MM.1S (cell line): Measurements from ENCODE around the gene DCTN2.
"Not testable (repeated sequence)": the region's sequence is repeated elsewhere in the genome, so short reads cannot be mapped to it uniquely, and the experiment has no call there.

Experiments used
- DNase-seq: peaks from one replicate; pipeline ENCODE4 v3.0.0-alpha.2; 2015
- H2AFZ ChIP-seq: fragments of 300-600 bp; sonication (generic); 2 replicates; pipeline ENCODE4 v1.6.0; 2016; ENCODE audit warnings: antibody characterized with exemption, low read length
- H3F3A ChIP-seq: fragments of 300-600 bp; sonication (generic); 2 replicates; pipeline ENCODE4 v1.6.1; 2016; ENCODE audit warnings: mild to moderate bottlenecking, antibody characterized with exemption, low read length, moderate library complexity, mixed read lengths; ENCODE audit not compliant: insufficient read depth
- H3K27ac ChIP-seq: fragments of 300-600 bp; sonication (generic); 2 replicates; pipeline ENCODE4 v1.5.1; 2016; ENCODE audit warnings: mild to moderate bottlenecking, low read length
- H3K27me3 ChIP-seq: fragments of 300-600 bp; sonication (generic); replicated peaks from 2 replicates; pipeline ENCODE4 v1.6.0; 2016; ENCODE audit warnings: low read length; ENCODE audit not compliant: insufficient read depth
- H3K36me3 ChIP-seq: fragments of 300-600 bp; sonication (generic); replicated peaks from 2 replicates; pipeline ENCODE4 v1.6.1; 2016; ENCODE audit warnings: mild to moderate bottlenecking, low read length, mixed read lengths; ENCODE audit not compliant: insufficient read depth
- H3K4me1 ChIP-seq: fragments of 300-600 bp; sonication (generic); 2 replicates; pipeline ENCODE4 v1.6.1; 2016; ENCODE audit warnings: low read length, mixed read lengths
- H3K4me2 ChIP-seq: fragments of 300-600 bp; sonication (generic); 2 replicates; pipeline ENCODE4 v1.6.0; 2016; ENCODE audit warnings: low read depth, low read length
- H3K4me3 ChIP-seq: fragments of 300-600 bp; sonication (generic); 2 replicates; pipeline ENCODE4 v1.5.1; 2016; ENCODE audit warnings: low read length, mixed read lengths
- H3K79me2 ChIP-seq: fragments of 300-600 bp; sonication (generic); 2 replicates; pipeline ENCODE4 v1.6.1; 2016; ENCODE audit warnings: mixed run types, low read length, mixed read lengths
- H3K9ac ChIP-seq: fragments of 300-600 bp; sonication (generic); 2 replicates; pipeline ENCODE4 v1.6.1; 2016; ENCODE audit warnings: low read length, mixed read lengths
- H3K9me2 ChIP-seq: fragments of 300-600 bp; sonication (generic); replicated peaks from 2 replicates; pipeline ENCODE4 v1.6.1; 2016; ENCODE audit warnings: mild to moderate bottlenecking, low read length, mixed read lengths; ENCODE audit not compliant: insufficient read depth
- H3K9me3 ChIP-seq: fragments of 300-600 bp; sonication (generic); replicated peaks from 2 replicates; pipeline ENCODE4 v1.6.1; 2016; ENCODE audit warnings: mild to moderate bottlenecking, low read length, mixed read lengths; ENCODE audit not compliant: insufficient read depth
- H4K20me1 ChIP-seq: fragments of 300-600 bp; sonication (generic); 2 replicates; pipeline ENCODE4 v1.6.1; 2016; ENCODE audit warnings: mild to moderate bottlenecking, low read length, moderate library complexity, mixed read lengths; ENCODE audit not compliant: insufficient read depth
- CTCF ChIP-seq: fragments of 300-600 bp; sonication (generic); IDR thresholded peaks from 2 replicates; pipeline ENCODE4 v1.5.1; 2016; ENCODE audit warnings: antibody characterized with exemption, low read length, mixed read lengths
- EZH2 ChIP-seq: fragments of 300-600 bp; sonication (generic); optimal IDR thresholded peaks from 2 replicates; pipeline ENCODE3; 2017; ENCODE audit warnings: low read depth, mild to moderate bottlenecking, antibody characterized with exemption, low read length, mixed read lengths
- EZH2phosphoT487 ChIP-seq: fragments of 300-600 bp; sonication (generic); IDR thresholded peaks from 2 replicates; pipeline ENCODE4 v1.6.1; 2018; ENCODE audit warnings: antibody characterized with exemption, low read length

DCTN2 gene

GRCh38 chr12:57498571-57498970 lies 48.4 kb downstream of the DCTN2 start:
- Histone ChIP-seq H3K9me3 (no peaks in the 10 kb centered on the region), H2AFZ (no peak overlapping the region), H3K4me1 (no peaks in the 10 kb centered on the region), H3K27me3 (no peaks in the 10 kb centered on the region), H3K4me3 (no peak overlapping the region), H3K9me2 (no peaks in the 10 kb centered on the region), H4K20me1 (no peaks in the 10 kb centered on the region), H3K9ac (no peak overlapping the region), H3K36me3 (peaks cover 14% of the 10 kb centered on the region), H3K27ac (no peak overlapping the region), H3K79me2 (peaks cover 10% of the 10 kb centered on the region), H3F3A (no peaks in the 10 kb centered on the region), H3K4me2 (no peak overlapping the region)
- TF ChIP-seq EZH2, result no peak
- DNase-seq, result no peak

GRCh38 chr12:57498132-57498502 lies 48.9 kb downstream of the DCTN2 start:
- Histone ChIP-seq H3K9ac (no peak overlapping the region), H3K27me3 (no peaks in the 10 kb centered on the region), H3K27ac (no peak overlapping the region), H3K36me3 (peaks cover 14% of the 10 kb centered on the region), H3F3A (no peaks in the 10 kb centered on the region), H3K4me1 (no peaks in the 10 kb centered on the region), H4K20me1 (no peaks in the 10 kb centered on the region), H2AFZ (no peak overlapping the region), H3K4me3 (no peak overlapping the region), H3K4me2 (no peak overlapping the region), H3K9me3 (no peaks in the 10 kb centered on the region), H3K79me2 (peaks cover 10% of the 10 kb centered on the region), H3K9me2 (no peaks in the 10 kb centered on the region)
- TF ChIP-seq CTCF, result no peak
- TF ChIP-seq EZH2phosphoT487, result no peak
- TF ChIP-seq EZH2, result no peak
- DNase-seq, result no peak

- Histone ChIP-seq H4K20me1 (no peaks in the 10 kb centered on the region), H3K27ac (no peak overlapping the region), H3K9me2 (no peaks in the 10 kb centered on the region), H3K9me3 (no peaks in the 10 kb centered on the region), H3K4me1 (no peaks in the 10 kb centered on the region), H3K9ac (no peak overlapping the region), H3K4me3 (no peak overlapping the region), H3F3A (no peaks in the 10 kb centered on the region), H3K4me2 (no peak overlapping the region), H3K27me3 (no peaks in the 10 kb centered on the region), H3K36me3 (peaks cover 14% of the 10 kb centered on the region), H3K79me2 (peaks cover 10% of the 10 kb centered on the region), H2AFZ (no peak overlapping the region)
- no peak for DNase-seq
- TF ChIP-seq EZH2 (no peak), CTCF (no peak), EZH2phosphoT487 (no peak)
These were observed 49.5 kb downstream of the DCTN2 start for GRCh38 chr12:57497223-57498131.

- no peaks in the 10 kb centered on the region for H3K9me2 ChIP-seq
- H2AFZ ChIP-seq, result no peak overlapping the region
- no peaks in the 10 kb centered on the region for H3K9me3 ChIP-seq
- no peaks in the 10 kb centered on the region for H3K4me1 ChIP-seq
- H3K27me3 ChIP-seq, result no peaks in the 10 kb centered on the region
- H3K27ac ChIP-seq, result no peak overlapping the region
- H3K36me3 ChIP-seq, result peaks cover 14% of the 10 kb centered on the region
- H3K9ac ChIP-seq, result no peak overlapping the region
- peaks cover 5% of the 10 kb centered on the region for H3K79me2 ChIP-seq
- DNase-seq, result no peak
- H3F3A ChIP-seq, result no peaks in the 10 kb centered on the region
- H3K4me3 ChIP-seq, result no peak overlapping the region
- no peaks in the 10 kb centered on the region for H4K20me1 ChIP-seq
- no peak for TF ChIP-seq CTCF
- TF ChIP-seq EZH2phosphoT487, result no peak
- TF ChIP-seq EZH2, result no peak
- H3K4me2 ChIP-seq, result no peak overlapping the region
These were observed 50.2 kb downstream of the DCTN2 start for GRCh38 chr12:57496822-57497221.

GRCh38 chr12:57495051-57495701 lies 51.8 kb downstream of the DCTN2 start:
- not testable (repeated sequence) for H3F3A ChIP-seq, H3K4me3 ChIP-seq, H3K9ac ChIP-seq, H3K4me2 ChIP-seq, H3K27ac ChIP-seq, H3K27me3 ChIP-seq, H3K4me1 ChIP-seq, H2AFZ ChIP-seq, H3K9me3 ChIP-seq, H3K9me2 ChIP-seq, DNase-seq, H4K20me1 ChIP-seq
- Histone ChIP-seq H3K79me2 (peaks cover 13% of the 10 kb centered on the region), H3K36me3 (peaks cover 14% of the 10 kb centered on the region)
